Testis (tissue), 3 donors: ENCODE results near the gene RAMACL. TPM values are rescaled to one million over a fixed set of nuclear protein-coding genes. Genes with fewer than 3 reads are reported as not detected.

Experiments
- DNase-seq: peaks from one replicate; pipeline ENCODE4 v3.0.0-alpha.2; 2019
- H3K27ac ChIP-seq, 2 donors: fragments of 200-600 bp; sonication (generic); one replicate each; pipeline ENCODE4 v1.5.1; 2019
- H3K27me3 ChIP-seq: fragments of 200-600 bp; sonication (generic); one replicate; pipeline ENCODE4 v1.5.1; 2019
- H3K36me3 ChIP-seq: fragments of 200-600 bp; sonication (generic); one replicate; pipeline ENCODE4 v1.5.1; 2017; ENCODE audit warnings: low read depth; ENCODE audit errors: missing control alignments
- H3K4me1 ChIP-seq: fragments of 200-600 bp; sonication (generic); one replicate; pipeline ENCODE4 v1.5.1; 2019
- H3K4me3 ChIP-seq, 2 donors: fragments of 200-600 bp; sonication (generic); one replicate each; pipeline ENCODE4 v1.5.1; 2017 to 2019
- H3K9me3 ChIP-seq: fragments of 200-600 bp; sonication (generic); one replicate; pipeline ENCODE4 v1.5.1; 2017
- POLR2A ChIP-seq: fragments of 450-650 bp; IDR thresholded peaks from one replicate; pipeline ENCODE4 v1.6.1; 2017; ENCODE audit warnings: antibody characterized with exemption, mild to moderate bottlenecking, moderate library complexity
- WGBS, 2 donors: methylation state at CpG; one replicate each; pipeline ENCODE4 v1.1.5; 2018; 5-methylcytosine and 5-hydroxymethylcytosine counted together
- intact Hi-C: fragments of 100-400 bp; cut with DNase I; formaldehyde crosslinking; loops from one replicate; pipeline ENCODE4 v1.15.1; 2023; ENCODE audit warnings: low total_unique reads
- polyA plus RNA-seq: library from polyadenylated mRNA; stranded (reverse); fragments of 350-450 nt; fragmentation: Illumina TruSeq; extraction: RNeasy Lipid Tissue Mini Kit (QIAGEN cat#74804); gene quantifications from one replicate; pipeline ENCODE4 v1.2.3, GENCODE V29; 2014; ENCODE audit warnings: low read depth, low replicate concordance; ENCODE audit not compliant: insufficient read depth
- total RNA-seq, 2 donors: library from RNA; depleted of rRNA; stranded (reverse); fragments of >200 nt; gene quantifications; one replicate each; pipeline ENCODE4 v1.2.3, GENCODE V29; 2016
- TF ChIP-seq, protein P1 (sequence below), 3 experiments: fragments of 450-650 bp in 2 of 3; fragments of 200-600 bp in 1 of 3; sonication (generic) in 1 of 3; IDR thresholded peaks; one replicate each; pipeline ENCODE4 v1.5.1; 2016 to 2019; ENCODE audit warnings: antibody characterized with exemption in 3 of 3, mild to moderate bottlenecking in 2 of 3, moderate library complexity in 1 of 3

Gene RAMACL
- total and polyA plus RNA-seq, 3 donors from 2014 or later, result 1.7 to 1.9 TPM; not detected in 1

DNA sequence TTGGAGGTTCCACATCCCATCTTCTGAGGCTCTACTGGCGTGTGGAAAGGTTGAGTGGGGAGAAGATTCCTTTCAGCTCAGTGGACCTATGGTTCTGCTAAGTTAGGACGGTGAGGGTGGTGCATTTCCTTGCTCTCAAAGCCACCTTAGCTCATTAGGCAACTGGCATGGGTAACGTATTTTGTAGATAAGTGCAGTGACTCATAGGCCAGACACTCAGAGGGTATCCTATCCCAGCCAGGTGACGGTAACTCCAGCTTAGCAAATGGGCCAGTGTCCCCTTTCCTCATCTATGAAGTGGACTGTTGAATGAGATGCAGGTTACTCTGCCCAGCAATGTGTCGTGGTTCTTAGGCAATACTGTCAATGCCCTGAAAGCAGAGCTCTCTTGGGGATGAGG, 36.8 kb upstream of the RAMACL start:
- H3K9me3 ChIP-seq, result no peaks in the 10 kb centered on the region
- no peaks in the 10 kb centered on the region for H3K27me3 ChIP-seq
- no peak for DNase-seq
- WGBS, 2 donors, result 94 to 95% methylated on average over 5 of the region's 5 CpGs
- H3K4me3 ChIP-seq, result no peak overlapping the region
- H3K36me3 ChIP-seq, result no peaks in the 10 kb centered on the region
- intact Hi-C loops, result no loop called here
- TF ChIP-seq, protein P1, sequence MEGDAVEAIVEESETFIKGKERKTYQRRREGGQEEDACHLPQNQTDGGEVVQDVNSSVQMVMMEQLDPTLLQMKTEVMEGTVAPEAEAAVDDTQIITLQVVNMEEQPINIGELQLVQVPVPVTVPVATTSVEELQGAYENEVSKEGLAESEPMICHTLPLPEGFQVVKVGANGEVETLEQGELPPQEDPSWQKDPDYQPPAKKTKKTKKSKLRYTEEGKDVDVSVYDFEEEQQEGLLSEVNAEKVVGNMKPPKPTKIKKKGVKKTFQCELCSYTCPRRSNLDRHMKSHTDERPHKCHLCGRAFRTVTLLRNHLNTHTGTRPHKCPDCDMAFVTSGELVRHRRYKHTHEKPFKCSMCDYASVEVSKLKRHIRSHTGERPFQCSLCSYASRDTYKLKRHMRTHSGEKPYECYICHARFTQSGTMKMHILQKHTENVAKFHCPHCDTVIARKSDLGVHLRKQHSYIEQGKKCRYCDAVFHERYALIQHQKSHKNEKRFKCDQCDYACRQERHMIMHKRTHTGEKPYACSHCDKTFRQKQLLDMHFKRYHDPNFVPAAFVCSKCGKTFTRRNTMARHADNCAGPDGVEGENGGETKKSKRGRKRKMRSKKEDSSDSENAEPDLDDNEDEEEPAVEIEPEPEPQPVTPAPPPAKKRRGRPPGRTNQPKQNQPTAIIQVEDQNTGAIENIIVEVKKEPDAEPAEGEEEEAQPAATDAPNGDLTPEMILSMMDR (IDR thresholded peaks at IDR 0.05), result no peak
- TF ChIP-seq POLR2A, result no peak
- peaks cover 29% of the 10 kb centered on the region for H3K4me1 ChIP-seq
- H3K27ac ChIP-seq, result no peak overlapping the region

DNA sequence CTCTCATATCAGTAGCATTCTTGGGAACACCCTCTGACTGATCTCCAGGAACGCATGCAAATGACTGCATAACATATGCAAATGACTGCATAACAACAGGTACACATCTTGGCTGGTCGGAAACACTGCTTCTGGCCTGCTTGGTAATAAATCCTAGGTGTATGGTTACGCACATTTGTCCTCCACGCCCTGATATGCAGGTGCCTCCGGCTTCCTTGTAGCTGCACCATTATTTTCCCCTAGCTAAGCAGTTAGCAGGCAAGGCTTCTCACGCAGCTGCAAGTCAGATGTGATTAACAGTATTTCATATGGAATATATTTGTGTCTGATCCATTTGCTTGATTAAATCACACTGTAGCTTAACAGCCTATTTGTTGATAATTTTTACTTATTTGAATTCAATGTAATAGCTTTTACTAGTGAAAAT, 34.6 kb upstream of the RAMACL start:
- Histone ChIP-seq H3K9me3 (no peaks in the 10 kb centered on the region), H3K4me3 (no peak overlapping the region), H3K36me3 (no peaks in the 10 kb centered on the region), H3K27me3 (no peaks in the 10 kb centered on the region), H3K27ac (no peak overlapping the region), H3K4me1 (peaks cover 27% of the 10 kb centered on the region)
- TF ChIP-seq, protein P1 (IDR thresholded peaks at IDR 0.05), result no peak
- no peak for DNase-seq
- 87 to 91% methylated on average over 6 of the region's 6 CpGs for WGBS, 2 donors
- intact Hi-C loops, result no loop called here

DNA sequence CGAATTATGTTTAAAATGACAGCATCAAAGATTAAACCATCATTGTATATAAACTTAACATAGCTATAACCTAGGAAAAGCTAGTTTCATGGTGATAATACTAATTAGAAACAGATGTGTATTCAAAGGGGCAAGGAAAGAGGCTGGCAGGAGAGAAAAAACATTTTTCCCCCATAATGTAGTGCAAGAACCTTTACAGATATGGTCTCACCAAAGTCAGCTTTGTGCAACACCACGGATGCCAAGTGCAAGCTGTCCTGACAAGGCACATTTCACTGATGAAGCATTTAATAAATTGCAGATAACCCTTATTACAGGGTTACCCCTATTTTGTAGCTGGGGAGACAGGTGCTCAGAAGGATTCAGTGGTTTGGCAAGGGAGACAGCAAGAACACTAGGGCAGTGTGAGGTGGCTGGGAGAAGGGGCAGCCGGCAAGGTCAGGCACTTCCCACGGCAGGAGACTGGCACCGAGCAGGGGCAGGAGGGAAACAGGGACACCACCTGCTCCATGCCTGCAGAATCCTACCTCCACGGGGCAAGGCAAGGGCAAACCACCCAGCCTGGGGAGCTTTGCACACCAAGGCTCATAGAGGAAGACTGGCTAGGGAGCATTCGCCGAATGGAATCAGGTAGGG, 34.1 kb upstream of the RAMACL start:
- 71 to 73% methylated on average over 7 to 8 of the region's 8 CpGs for WGBS, 2 donors
- Histone ChIP-seq H3K9me3 (no peaks in the 10 kb centered on the region), H3K36me3 (no peaks in the 10 kb centered on the region), H3K27me3 (no peaks in the 10 kb centered on the region), H3K4me1 (peaks cover 28% of the 10 kb centered on the region), H3K4me3 (no peak overlapping the region), H3K27ac (peak overlapping the region in 1 of 2 donors; percentile 72)
- intact Hi-C loops, result no loop called here
- no peak for TF ChIP-seq POLR2A
- TF ChIP-seq, protein P1 (IDR thresholded peaks at IDR 0.05), result no peak
- no peak for DNase-seq

DNA sequence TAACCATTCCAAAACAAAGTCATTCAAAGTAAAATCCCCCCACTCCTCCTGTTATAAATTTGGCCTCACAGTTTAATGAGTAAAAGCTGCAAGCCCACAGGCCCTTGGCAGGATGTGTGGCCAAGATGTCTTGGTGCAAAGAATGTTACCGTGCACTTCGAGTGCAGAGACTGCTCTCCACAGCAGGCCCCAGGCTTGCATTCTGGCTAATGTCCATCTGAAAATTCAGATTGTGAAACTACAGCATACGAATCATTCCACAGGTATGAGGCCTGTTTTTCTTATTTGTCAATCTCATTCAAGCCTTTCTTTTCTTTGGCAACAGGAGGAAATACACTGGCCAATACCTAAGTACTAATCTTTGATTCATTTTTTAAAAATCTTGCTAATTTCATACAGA, 33.4 kb upstream of the RAMACL start:
- peaks cover 33% of the 10 kb centered on the region for H3K4me1 ChIP-seq
- WGBS, 2 donors, result 53 to 73% methylated on average over 3 of the region's 3 CpGs
- peak overlapping the region in 1 of 2 donors; percentile 72 for H3K27ac ChIP-seq

More for the DNA sequence above, 33.4 kb upstream of the RAMACL start:
- Histone ChIP-seq H3K36me3 (no peaks in the 10 kb centered on the region), H3K9me3 (no peaks in the 10 kb centered on the region), H3K4me3 (no peak overlapping the region), H3K27me3 (no peaks in the 10 kb centered on the region)
- no peak for DNase-seq
- TF ChIP-seq, protein P1 (IDR thresholded peaks at IDR 0.05), result no peak
- no peak for TF ChIP-seq POLR2A
- intact Hi-C loops, result no loop called here
